SH-SY5Y (cell line): ENCODE measurements around the gene ZNF70.

ENCODE experiments used
- GATA2 ChIP-seq: IDR thresholded peaks from 2 replicates; pipeline ENCODE4 v1.6.1; 2011; ENCODE audit warnings: mild to moderate bottlenecking, low read depth, low read length
- GATA3 ChIP-seq: IDR thresholded peaks from 2 replicates; pipeline ENCODE4 v1.6.1; 2011; ENCODE audit warnings: low read depth, mild to moderate bottlenecking, low read length, moderate library complexity

ZNF70 gene

GRCh38 chr22:23689414-23689813 is 61.5 kb downstream of the ZNF70 start:
- TF ChIP-seq GATA3 (no peak), GATA2 (no peak)
